GM18511 (cell line): ENCODE results near the gene SKAP1.

Experiments
- ATAC-seq: cut with Tn5 transposase; IDR thresholded peaks from one replicate; pipeline ENCODE4 v1.9.1; 2021; ENCODE audit warnings: mild to moderate bottlenecking, moderate library complexity; ENCODE audit not compliant: unreplicated experiment

SKAP1 gene

DNA sequence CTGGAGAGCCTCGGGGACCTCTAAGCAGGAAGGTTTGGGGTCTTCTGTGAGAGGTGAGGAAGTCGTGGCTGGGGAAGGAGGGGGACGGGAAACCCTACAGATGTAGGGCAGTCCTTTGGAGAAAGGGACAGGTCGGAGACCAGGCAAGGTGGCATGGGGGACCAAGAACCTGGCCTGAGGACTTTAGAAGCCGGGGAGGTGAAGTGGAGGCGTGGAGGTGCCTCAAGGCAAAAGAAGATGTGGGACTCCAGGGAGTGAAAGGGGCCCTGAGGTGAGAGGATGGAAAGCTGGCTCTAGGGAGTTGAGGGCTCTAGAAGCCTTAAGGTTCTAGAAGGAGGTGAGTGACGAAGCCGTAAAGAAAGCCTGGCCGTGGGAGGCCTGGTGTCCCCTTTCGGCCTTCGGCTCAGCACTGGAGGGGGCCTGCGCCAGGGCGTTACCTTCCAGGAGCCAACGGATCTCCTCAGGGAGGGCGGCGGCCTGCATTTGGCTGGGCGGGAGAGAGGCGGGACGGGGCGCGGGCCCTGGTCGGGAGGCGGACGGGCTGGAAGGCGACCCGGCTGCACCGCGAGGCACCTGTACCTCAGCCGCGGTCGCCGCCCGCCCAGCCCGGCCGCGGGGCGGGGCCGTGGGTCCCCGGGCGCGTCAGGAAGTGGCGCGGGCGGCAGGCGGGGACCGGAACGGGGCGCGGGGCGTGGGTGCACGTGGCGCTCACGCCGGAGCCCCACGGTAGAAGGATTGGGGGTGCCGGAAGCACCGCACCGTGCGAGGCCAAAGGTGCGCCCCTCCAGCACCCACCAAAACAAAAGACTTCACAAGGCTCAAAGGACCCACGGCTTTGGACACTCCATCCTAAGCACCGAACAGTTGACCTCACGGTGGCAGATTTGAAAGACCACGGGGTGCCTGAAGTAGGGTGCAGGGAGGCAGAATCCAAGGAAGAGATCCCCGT, at the start of gene SKAP1:
Gene SKAP1 (minus strand): TSS at position 577 of the 949 bp plus-strand sequence.
- ATAC-seq: peak; percentile 66

GRCh38 chr17:48479014-48479402, 49.0 kb upstream of the SKAP1 start:
- ATAC-seq: no peak

DNA sequence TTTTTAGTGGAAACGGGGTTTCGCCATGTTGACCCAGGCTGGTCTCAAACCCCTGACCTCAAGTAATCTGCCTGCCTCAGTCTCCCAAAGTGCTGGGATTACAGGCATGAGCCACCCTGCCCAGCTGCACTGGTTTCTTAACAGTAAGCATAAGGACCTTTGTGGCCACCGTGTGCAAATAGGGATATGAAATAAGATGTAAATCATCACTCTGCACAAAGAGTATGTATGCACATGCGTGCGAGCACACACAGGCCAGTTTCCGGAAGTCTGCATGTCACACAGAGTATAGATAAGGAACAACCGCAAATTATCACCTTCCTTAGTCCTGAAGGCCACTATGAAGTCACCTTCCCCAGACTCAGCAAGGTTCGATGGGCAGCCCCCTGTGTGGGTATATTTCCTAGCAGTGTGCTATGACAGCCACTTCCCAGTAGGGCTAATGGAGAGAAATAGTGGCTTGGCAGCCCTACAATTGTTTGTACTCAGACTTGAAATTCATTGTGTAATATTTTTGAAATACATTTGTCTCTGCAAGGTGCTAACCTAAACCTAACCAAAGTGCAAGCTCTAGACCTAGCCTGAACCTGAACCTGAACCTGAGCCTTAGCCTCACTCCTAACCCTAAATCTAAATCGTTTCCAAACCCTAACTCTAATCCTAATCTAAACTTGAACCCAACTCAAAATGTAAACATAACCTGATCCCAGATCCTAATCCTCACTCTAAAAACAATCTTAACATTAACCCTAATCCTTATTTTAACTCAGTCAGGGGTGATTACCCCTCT, 48.4 kb upstream of the SKAP1 start:
- ATAC-seq: peak; percentile 93

DNA sequence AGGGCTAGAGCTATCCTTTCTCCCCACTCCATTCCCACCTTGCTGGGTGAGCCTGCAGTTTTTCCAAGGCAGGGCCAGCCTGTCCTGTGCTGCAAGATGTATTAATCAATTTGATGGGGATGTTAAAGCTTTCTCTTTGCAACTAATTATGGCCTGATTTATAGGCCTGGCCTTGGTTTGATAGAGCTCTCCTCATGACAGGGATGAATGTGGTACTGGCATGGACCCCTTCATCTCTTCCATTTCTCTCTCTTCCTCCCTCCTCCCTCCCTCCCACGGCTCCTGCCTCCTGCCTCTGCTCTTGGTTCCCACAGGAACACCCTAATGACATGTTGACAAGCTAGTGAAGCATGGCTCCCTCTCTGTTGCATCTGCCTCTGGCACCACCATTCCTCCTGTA, 47.2 kb upstream of the SKAP1 start:
- ATAC-seq: no peak

DNA sequence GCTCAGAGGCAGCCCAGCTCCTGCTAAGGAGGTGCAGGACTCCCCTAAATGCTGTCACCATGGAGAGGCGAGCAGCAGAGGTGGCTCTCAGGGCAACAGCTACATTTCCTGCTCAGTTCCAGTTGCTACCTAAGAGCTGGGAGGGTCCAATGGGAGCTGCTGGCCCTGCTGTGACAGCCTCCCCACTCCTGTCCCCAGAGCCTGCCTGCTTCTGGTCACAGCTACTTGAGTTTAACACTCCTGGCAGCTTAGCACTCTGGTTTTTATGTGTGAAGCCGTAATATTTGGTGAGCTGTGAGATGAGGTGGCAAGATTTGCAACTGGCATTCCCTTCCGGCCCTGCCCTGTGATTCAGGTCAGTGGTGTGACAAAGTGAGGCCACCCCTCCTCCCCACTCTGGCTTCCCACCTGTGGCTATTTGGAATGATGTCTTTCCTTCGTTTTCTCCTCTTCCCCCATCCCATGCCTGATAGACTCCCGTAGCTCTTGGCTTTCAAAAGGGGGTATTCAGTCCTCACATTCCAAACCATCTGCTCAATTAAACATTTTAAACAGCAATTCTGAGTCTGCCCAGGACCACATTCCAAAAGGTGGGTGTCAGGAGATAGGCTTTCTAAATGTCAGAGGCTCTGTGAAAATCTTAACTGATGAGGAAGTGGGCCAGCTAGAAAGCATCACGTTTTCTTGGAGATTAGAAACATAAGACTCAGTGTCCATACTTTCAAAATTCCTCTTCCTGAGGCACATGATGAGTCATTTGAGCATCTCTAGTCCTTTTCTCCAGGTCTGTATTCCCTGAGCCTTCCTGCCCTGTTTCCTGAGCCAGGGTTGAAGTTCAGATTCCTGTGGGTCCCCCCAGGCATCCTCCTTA, 42.6 kb upstream of the SKAP1 start:
- no peak for ATAC-seq

GRCh38 chr17:48471817-48472410, 41.9 kb upstream of the SKAP1 start:
- ATAC-seq: no peak

DNA sequence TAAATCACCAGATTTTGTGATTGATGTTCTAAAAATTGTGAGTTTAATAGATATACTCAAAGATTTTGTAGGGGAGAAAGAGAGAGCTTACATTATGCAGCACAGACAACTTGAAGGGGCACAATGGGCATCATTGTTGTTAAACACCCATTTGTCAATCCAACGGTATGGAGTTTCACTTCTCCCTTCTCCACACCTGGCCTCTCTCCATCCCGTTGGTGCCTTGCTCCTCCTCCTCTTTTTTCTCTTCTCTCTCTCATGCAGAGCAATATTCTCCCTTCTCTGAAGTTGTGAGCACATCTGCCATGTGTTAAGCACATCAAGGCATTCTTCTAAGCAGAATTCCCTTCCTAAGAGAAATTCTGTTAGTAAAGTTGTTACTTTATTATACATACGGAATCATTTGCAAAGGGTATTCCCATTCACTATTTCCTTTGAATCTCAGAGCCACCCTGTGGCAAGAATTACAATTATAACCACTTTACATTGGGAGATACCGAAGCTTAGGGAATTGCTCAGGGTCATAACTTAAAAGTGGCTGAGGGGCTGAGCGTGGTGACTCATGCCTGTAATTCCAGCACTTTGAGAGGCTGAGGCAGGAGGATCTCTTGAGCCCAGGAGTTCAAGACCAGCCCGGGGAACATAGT, 40.5 kb upstream of the SKAP1 start:
- ATAC-seq: no peak

DNA sequence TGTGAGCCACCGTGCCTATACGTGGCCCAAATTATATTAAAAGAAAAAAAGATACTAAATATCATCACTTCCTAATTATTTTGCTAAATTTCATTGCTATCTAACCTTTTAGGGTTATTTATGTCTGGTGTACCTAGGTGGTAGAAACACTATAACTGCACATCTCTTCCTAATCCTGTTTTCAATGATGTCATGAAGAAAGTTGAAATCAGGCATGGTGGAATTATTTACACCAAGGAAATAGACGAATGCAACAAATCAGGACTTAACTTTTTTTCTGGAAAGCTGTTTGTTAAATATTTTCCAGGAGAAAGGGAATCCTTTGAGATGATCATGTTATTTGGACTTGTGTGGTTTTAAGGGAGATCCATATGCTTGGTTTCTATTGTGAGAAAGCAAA, 39.2 kb upstream of the SKAP1 start:
- no peak for ATAC-seq

DNA sequence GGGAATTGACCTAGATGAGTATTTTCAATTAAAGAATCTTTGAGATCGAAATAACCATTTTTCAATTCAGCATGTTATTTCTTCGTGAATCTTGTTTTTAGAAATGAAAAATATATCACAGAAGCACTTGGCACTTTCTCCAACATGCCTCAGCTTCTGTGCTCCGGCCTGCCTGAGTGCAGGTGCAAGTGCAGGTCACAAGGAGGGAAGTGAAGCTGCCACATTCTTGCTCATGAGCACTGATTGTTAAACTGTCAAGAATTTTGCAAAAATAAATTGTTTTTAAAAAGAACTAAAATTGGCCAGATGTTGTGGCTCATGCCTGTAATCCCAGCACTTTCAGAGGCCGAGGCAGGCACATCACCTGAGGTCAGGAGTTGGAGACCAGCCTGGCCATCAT, 38.3 kb upstream of the SKAP1 start:
- ATAC-seq: no peak

DNA sequence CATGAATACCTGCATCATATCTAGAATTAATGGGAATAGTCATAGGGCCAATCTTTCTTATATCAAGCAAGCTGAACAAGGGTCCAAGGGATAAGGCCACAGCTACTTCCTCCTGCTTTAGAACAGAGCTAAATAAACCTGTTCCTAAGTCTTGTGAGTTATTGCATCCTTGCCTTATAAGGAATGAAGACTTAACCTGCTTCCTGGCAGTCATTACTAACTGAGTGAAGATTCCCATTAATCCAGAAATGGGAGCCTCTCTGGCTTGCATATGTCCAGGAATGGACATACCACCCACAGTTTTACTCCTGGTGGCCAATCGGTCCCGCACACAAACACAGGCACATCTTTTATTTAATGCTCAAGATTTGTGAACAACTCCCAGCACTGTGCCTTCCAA, 35.9 kb upstream of the SKAP1 start:
- no peak for ATAC-seq

DNA sequence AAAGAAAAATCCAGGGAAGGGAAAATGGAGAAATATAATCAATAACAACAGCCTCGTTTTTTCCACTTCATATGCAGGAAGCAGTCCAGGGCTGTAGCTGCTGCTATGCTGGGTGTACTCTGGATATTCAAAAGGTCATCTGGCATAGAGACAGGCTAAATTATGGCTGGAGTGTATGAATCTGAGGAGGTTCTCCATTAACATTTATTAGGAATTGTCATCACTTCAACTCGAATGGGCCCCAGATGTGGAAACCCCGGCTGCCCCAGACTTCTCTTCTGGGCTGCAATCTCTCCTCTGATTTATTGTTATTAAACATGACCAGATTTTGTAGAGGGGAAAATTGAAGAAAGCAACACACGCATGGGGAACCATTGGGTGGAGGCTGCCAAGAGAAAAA, 33.5 kb upstream of the SKAP1 start:
- ATAC-seq: no peak

DNA sequence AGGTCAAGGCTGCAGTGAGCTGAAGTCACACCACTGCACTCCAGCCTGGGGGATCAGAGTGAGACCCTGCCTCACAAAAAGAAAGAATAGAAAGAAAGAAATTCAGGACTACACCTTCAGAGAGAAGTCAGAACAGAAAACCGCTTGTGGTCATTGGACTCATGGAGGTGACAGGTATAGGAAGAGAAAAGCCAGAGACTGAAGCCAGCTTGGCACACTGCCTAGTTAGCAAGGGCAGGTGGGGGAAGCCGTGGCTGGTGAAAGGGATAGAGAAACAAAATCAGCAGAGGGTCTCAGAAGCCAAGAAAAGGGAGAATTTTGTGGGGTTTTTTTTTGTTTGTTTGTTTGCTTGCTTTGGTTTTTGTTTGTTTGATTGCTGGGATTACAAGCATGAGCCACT, 32.9 kb upstream of the SKAP1 start:
- ATAC-seq: no peak

- no peak for ATAC-seq
These were observed 30.0 kb upstream of the SKAP1 start for GRCh38 chr17:48460052-48460451.

- ATAC-seq: no peak
These were observed 29.2 kb upstream of the SKAP1 start for GRCh38 chr17:48459070-48459844.

DNA sequence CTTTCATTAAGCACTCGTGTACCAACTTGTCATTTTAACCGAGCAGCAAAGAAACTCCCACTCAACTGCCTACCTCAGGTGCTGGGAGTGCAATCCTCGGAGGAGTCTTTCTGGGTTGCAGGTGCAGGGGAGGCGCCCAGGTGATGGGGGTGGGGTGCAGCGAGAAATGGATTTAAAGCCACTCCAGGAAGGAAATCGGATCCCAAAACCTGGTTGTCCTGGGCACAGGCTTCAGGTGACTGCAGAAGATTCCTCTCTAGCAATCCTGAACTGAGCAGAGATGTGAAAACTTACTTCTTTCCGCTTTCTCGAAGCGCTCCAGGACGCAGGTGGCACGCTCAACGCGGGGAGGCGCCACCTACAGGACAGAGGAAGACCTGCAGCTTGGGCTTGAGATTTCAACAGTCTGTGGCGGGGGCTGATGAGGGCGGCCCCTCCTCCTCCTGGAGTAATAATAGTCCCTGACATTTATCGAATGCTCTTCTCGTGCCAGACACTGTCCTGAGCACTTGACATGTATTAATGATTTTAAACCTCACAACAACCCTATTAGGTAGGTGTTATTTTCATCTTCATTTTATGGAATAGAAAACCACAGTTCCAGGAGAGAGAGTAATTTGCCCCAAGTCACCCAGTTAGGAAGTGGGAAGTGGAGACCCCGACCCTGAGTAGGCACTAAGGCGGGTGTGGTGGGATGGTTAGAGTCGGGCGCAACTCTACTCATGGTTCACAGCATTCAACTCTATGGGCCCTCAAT, 27.2 kb upstream of the SKAP1 start:
- peak; percentile 46 for ATAC-seq

DNA sequence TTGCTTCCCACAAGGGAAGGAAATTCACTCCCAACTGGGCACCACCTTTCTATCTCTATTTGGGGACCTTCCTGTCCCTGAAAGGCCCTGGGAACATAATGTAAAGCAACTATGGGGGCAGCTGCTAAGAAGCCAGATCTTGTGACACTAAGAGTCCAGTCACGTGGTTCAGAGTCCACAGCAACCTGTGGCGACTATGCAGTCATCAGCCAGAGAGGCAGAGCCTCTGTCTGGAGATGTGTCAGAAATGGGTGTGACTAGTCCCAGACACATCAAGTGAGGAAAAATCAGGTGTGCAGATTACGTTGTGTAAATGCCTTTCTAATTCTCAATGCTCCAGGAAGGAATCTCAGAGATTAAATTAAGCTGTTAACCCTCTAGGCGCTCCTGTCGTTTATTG, 26.6 kb upstream of the SKAP1 start:
- ATAC-seq: no peak

GRCh38 chr17:48455791-48456190, 25.8 kb upstream of the SKAP1 start:
- ATAC-seq: no peak

DNA sequence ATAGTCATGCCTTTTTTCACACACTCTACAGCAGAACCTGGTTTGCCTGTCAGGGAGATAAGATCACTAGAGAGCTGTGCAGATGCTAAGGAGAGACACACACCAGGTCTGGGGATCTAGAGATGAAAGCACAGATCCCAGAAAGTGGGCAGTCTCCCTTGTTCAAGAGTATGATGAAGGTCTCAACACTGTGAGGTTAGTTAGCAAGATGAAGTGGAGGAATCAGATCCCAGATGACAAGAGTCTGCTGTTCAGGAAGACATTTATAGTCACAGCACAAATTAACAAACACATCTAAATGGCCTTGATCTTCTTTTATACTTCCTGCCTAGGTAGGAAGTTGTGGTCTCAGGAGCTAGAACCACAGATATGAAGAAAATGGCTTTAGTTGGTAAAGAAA, 23.4 kb upstream of the SKAP1 start:
- no peak for ATAC-seq

- ATAC-seq: no peak
These were observed 21.5 kb upstream of the SKAP1 start for GRCh38 chr17:48451489-48451888.
